ENCODE measurements around the gene PTPRG.

- TF ChIP-seq ATF7 (IDR thresholded peaks at IDR 0.05; ENCODE audit: low read depth) (no peak), EED (IDR thresholded peaks at IDR 0.05; ENCODE audit: low read depth) (no peak), E2F8 (IDR thresholded peaks at IDR 0.05; ENCODE audit: low read depth, partially characterized antibody) (no peak), POLR2AphosphoS5 (IDR thresholded peaks at IDR 0.05; ENCODE audit: low read length) (no peak), POU2F2 (IDR thresholded peaks at IDR 0.05; ENCODE audit: borderline replicate concordance, low read depth, low read length) (no peak), CBX5 (IDR thresholded peaks at IDR 0.05; ENCODE audit: low read depth) (no peak)
Observed at GRCh38 chr3:61915296-61915695, 353.9 kb downstream of the PTPRG start.
